ENCODE measurements around the gene TBC1D24.

Gene TBC1D24

GRCh38 chr16:2497116-2497630, 22.2 kb downstream of the TBC1D24 start:
- H3K36me3 ChIP-seq = peaks cover 74% of the 10 kb centered on the region
- peak overlapping the region; percentile 65 for H3K4me2 ChIP-seq
- peak overlapping the region; percentile 71 for H3K27ac ChIP-seq
- no peak for TF ChIP-seq Cebpa-rat (IDR thresholded peaks at IDR 0.05)
- peak overlapping the region; percentile 54 for H3K9ac ChIP-seq
- no peaks in the 10 kb centered on the region for H3K9me3 ChIP-seq
- no peaks in the 10 kb centered on the region for H3K27me3 ChIP-seq
- peaks cover 100% of the 10 kb centered on the region for H4K20me1 ChIP-seq
- peaks cover 66% of the 10 kb centered on the region for H3K4me1 ChIP-seq
- peak overlapping the region; percentile 11; the same call in 1 of the 2 replicates for H3K4me3 ChIP-seq

DNA sequence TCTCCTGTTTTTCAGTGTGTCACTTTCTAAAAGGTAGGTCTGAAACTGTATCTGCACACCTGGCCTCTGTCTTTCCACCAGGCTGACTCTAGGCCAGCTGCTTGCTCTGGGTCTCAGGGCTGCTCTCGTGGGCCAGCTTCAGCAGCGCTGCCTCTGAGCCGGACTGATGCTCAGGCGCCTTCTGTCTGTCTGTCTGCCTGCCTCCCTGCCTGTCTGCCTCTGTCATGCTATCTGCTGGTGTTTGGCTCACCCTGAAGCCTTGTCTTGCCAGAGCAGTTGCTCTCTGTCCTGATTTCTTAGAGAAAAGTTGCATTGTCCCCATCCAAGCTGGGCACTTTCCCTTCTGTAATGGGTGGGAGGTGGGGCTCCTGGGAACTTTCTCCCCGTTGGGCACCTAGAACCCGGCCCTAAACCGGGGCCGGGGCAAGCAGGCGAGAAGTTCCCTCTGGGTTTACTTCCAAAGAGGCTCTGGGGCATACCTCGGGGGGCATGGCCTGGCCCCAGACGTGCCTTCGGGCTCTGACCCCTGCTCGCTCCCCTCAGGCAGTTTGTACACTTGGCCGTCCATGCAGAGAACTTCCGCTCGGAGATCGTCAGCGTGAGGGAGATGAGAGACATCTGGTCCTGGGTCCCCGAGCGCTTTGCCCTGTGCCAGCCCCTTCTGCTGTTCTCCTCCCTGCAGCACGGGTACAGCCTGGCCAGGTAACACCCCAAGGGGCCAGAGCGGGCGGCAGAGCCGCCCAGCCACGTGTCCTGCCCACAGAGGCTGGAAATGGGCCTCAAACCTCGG, 23.0 kb downstream of the TBC1D24 start:
- H3K27ac ChIP-seq = peak overlapping the region; percentile 71
- peak overlapping the region; percentile 65 for H3K4me2 ChIP-seq
- H3K36me3 ChIP-seq = peaks cover 74% of the 10 kb centered on the region

GRCh38 chr16:2498531-2499253, 23.8 kb downstream of the TBC1D24 start:
- Histone ChIP-seq H3K4me2 (peak overlapping the region; percentile 65), H3K4me1 (peaks cover 74% of the 10 kb centered on the region), H4K20me1 (peaks cover 94% of the 10 kb centered on the region), H3K9ac (peak overlapping the region; percentile 54), H3K36me3 (peaks cover 67% of the 10 kb centered on the region), H3K4me3 (no peak overlapping the region), H3K9me3 (no peaks in the 10 kb centered on the region), H3K27me3 (no peaks in the 10 kb centered on the region), H3K27ac (peak overlapping the region; percentile 71)
- TF ChIP-seq Cebpa-rat (IDR thresholded peaks at IDR 0.05) = no peak

More for the DNA sequence above, 23.0 kb downstream of the TBC1D24 start:
- Histone ChIP-seq H3K9me3 (no peaks in the 10 kb centered on the region), H3K27me3 (no peaks in the 10 kb centered on the region), H3K4me1 (peaks cover 73% of the 10 kb centered on the region), H4K20me1 (peaks cover 100% of the 10 kb centered on the region), H3K4me3 (no peak overlapping the region), H3K9ac (peak overlapping the region; percentile 54)
- TF ChIP-seq Cebpa-rat (IDR thresholded peaks at IDR 0.05) = no peak

DNA sequence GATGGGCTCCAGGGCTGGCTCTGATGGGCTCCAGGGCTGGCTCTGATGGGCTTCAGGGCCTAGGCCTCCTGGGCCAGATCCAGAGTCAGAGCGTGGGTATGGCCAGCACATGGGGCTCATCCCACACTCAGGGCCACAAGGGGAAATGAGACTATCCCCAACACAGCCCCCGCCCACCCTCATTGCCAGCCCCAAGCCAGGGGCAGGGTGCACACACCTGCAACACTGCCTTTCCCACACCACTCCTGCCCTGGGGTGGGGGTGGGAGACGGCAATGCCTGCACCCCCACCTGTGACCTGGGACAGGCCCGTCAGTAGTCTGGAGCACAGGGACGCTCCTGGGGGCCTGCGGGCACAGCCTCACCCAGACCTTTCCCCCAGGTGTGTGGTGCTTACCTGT, 24.5 kb downstream of the TBC1D24 start:
- TF ChIP-seq Cebpa-rat (IDR thresholded peaks at IDR 0.05) = no peak
- H3K4me1 ChIP-seq = peaks cover 74% of the 10 kb centered on the region

GRCh38 chr16:2499890-2500429, 25.0 kb downstream of the TBC1D24 start:
- no peak overlapping the region for H3K27ac ChIP-seq

More for the DNA sequence above, 24.5 kb downstream of the TBC1D24 start:
- peaks cover 86% of the 10 kb centered on the region for H4K20me1 ChIP-seq
- H3K9ac ChIP-seq = 0 out of 2 replicates have a peak overlapping the region, but pooled peaks have one; percentile 54
- no peaks in the 10 kb centered on the region for H3K27me3 ChIP-seq
- no peak overlapping the region; the same call in 1 of the 2 replicates for H3K27ac ChIP-seq
- H3K4me2 ChIP-seq = no peak overlapping the region
- peaks cover 66% of the 10 kb centered on the region for H3K36me3 ChIP-seq
- no peaks in the 10 kb centered on the region for H3K9me3 ChIP-seq
- no peak overlapping the region for H3K4me3 ChIP-seq

GRCh38 chr16:2500430-2500917, 25.5 kb downstream of the TBC1D24 start:
- peaks cover 66% of the 10 kb centered on the region for H3K36me3 ChIP-seq
- no peak overlapping the region for H3K27ac ChIP-seq
- H3K4me2 ChIP-seq = peak overlapping the region; percentile 50
- no peaks in the 10 kb centered on the region for H3K9me3 ChIP-seq
- no peak overlapping the region for H3K9ac ChIP-seq
- peaks cover 70% of the 10 kb centered on the region for H3K4me1 ChIP-seq
- peaks cover 76% of the 10 kb centered on the region for H4K20me1 ChIP-seq
- H3K4me3 ChIP-seq = no peak overlapping the region
- no peaks in the 10 kb centered on the region for H3K27me3 ChIP-seq
- no peak for TF ChIP-seq Cebpa-rat (IDR thresholded peaks at IDR 0.05)

More at GRCh38 chr16:2499890-2500429, 25.0 kb downstream of the TBC1D24 start:
- no peaks in the 10 kb centered on the region for H3K27me3 ChIP-seq
- H4K20me1 ChIP-seq = peaks cover 81% of the 10 kb centered on the region
- peaks cover 66% of the 10 kb centered on the region for H3K36me3 ChIP-seq
- TF ChIP-seq Cebpa-rat (IDR thresholded peaks at IDR 0.05) = no peak
- peaks cover 74% of the 10 kb centered on the region for H3K4me1 ChIP-seq
- no peak overlapping the region for H3K4me3 ChIP-seq
- no peaks in the 10 kb centered on the region for H3K9me3 ChIP-seq
- H3K4me2 ChIP-seq = no peak overlapping the region
- H3K9ac ChIP-seq = no peak overlapping the region

DNA sequence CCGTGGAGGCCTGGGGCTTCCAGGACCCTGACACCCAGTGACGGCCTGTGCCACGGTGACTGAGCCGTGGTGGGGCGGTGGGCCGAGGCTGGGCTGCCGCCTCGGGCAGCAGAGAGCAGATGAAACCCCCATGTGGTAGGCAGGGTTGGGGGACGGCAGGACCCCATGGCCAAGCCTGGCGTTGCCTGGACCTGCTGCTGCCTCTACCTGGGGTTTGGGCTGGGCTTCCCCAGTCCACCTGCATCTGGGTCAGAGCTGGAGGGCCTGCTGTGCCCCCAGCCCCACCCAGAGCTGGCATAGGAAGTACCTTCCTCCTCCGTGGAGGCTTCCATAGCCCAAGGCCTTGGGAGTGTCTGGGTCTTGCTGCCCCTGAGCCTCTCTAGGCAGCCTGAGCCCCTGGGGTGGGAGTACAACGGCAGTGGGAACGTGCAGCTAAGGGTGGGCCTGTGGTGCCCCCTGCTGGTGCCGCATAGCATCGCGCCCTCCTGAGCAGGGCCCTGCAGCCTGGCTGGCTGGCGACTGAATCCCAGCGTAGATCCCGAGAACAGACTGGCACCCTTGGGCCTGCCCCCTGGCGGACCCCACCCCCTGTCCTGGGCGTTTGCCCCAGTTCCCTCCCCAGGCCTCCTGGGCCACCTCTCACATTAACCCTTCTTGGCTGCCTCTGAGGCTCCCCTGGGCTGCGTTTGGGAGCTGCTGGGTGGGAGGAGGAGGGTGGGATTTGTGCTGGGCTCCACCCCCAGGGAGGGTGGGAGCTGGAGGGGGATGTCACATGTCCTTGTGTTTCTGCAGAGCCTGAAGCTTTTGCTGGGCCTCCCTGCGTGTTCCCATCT, 26.2 kb downstream of the TBC1D24 start:
- TF ChIP-seq Cebpa-rat (IDR thresholded peaks at IDR 0.05) = no peak

DNA sequence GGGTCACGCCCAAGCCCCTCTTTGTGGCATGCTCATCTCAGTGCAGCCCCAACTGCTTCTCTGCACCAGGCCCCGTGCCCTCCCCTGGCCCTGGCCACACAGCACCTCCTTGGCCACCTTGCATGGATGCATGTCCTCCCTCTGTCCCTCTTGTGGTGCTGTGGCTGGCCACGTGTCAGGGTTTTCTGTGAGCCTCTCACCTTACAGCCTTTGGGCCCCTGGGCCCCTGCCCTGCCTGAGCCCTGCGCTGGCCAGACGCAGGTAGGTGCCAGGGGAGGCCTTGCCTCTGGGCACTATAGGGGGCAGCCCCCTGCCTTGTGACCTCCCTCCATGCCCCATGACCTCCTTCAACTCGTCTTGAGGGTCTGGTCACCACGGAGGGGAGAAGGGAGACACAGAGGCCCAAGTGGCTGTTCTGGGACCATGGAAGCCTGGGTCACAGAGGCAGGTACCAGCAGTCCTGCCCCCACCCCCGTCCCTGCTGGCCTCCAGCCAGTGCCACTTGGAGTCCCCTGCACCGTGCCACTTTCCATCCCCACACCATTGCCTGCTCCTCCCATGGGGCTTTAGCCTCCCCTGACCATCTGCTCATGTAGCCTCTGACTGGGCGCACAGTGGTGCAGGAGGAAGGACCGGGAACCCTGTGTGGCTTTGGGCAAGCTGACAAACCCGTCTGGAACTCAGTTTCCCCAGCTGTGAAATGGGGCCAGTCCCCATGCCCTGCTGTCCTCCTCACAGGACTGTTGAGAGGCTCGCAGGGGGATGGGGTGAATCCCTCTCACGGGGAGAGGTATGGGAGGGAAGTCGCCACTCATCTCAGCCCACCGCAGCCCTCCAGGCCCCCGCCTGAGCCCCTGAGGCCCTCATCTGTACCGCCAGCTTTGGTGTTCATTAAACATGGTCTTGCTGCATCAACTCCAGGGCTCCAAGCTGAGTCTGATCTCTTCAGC, 27.3 kb downstream of the TBC1D24 start:
- no peak for TF ChIP-seq Cebpa-rat (IDR thresholded peaks at IDR 0.05)
- no peak overlapping the region for H3K27ac ChIP-seq
- H3K27me3 ChIP-seq = no peaks in the 10 kb centered on the region
- peaks cover 65% of the 10 kb centered on the region for H3K36me3 ChIP-seq
- H4K20me1 ChIP-seq = peaks cover 62% of the 10 kb centered on the region
- H3K4me1 ChIP-seq = peaks cover 61% of the 10 kb centered on the region
- H3K9ac ChIP-seq = 0 out of 2 replicates have a peak overlapping the region, but pooled peaks have one; percentile 35
- H3K4me2 ChIP-seq = peak overlapping the region; percentile 50; the same call in 1 of the 2 replicates
- no peak overlapping the region for H3K4me3 ChIP-seq
- H3K9me3 ChIP-seq = no peaks in the 10 kb centered on the region

More for the DNA sequence above, 26.2 kb downstream of the TBC1D24 start:
- H3K4me1 ChIP-seq = peaks cover 64% of the 10 kb centered on the region
- H3K4me2 ChIP-seq = peak overlapping the region; percentile 50
- H4K20me1 ChIP-seq = peaks cover 69% of the 10 kb centered on the region
- H3K9me3 ChIP-seq = no peaks in the 10 kb centered on the region
- peaks cover 67% of the 10 kb centered on the region for H3K36me3 ChIP-seq
- no peak overlapping the region for H3K9ac ChIP-seq
- H3K27me3 ChIP-seq = no peaks in the 10 kb centered on the region
- H3K27ac ChIP-seq = no peak overlapping the region
- no peak overlapping the region for H3K4me3 ChIP-seq
